ENCODE measurements around the gene BLVRA.
"Not testable (repeated sequence)": the region's sequence is repeated elsewhere in the genome, so short reads cannot be mapped to it uniquely, and the experiment has no call there.

BLVRA gene, protein sequence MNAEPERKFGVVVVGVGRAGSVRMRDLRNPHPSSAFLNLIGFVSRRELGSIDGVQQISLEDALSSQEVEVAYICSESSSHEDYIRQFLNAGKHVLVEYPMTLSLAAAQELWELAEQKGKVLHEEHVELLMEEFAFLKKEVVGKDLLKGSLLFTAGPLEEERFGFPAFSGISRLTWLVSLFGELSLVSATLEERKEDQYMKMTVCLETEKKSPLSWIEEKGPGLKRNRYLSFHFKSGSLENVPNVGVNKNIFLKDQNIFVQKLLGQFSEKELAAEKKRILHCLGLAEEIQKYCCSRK

DNA sequence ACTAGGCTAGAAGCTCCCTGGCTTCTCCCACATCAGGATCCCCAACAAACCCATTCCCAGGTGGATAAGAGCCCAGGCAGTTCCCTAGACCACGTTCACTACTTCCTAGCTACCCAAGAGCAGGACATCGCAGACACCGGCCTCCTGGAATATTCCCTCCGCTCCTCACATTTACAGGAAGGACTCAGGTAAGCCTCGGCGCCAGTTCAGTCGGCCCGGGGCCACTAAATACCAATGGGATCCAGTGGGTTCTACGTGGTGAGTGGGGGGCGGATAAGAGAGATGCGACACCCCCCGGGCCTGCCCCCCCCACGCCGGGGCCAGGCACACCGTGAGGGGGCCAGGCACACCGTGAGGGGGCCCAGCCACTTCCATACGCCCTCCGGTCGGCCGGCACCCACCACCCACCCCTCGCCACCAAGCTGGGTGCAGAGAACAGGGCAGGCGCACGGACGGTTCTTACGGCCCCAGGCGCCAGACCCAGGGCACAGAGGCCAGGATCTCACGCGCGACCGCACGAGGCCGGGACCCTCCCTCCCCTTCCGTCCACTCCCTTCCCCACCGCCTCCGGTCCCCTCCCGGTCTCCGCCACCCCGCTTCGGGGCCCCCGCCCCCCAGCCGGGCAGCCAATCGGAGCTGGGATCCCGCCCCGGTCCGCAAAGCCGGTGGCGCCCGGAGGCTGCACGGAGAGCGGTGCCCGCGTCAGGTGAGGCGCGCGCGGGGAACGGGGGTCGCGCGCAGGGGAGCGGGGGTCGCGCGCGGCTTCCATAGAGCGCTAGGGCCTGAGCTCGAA is at the start of gene BLVRA:
TSS of gene BLVRA (plus strand) at position 652 of the 793 bp plus-strand sequence. CDS start 12,479 bp downstream, outside the sequence.
- no peak for DNase-seq

GRCh38 chr7:43711503-43711902 is 47.0 kb upstream of the BLVRA start:
- no peak for DNase-seq

- DNase-seq = not testable (repeated sequence)
These were observed 42.5 kb upstream of the BLVRA start for GRCh38 chr7:43715966-43716365.

DNA sequence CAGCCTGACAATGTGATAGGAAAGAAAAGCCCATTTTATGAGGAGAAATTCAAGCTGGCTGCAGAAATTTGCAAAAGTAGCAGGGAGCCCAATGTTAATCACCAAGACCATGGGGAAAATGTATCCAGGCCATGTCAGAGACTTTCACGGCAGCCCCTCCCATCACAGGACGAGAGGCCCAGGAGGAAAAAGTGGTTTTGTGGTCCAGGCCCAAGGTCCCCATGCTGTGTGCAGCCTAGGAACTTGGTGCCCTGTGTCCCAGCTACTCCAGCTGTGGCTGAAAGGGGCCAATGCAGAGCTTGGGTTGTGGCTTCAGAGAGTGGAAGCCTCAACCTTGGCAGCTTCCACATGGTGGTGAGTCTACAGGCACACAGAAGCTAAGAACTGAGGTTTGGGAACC is 41.9 kb upstream of the BLVRA start:
- no peak for DNase-seq

DNA sequence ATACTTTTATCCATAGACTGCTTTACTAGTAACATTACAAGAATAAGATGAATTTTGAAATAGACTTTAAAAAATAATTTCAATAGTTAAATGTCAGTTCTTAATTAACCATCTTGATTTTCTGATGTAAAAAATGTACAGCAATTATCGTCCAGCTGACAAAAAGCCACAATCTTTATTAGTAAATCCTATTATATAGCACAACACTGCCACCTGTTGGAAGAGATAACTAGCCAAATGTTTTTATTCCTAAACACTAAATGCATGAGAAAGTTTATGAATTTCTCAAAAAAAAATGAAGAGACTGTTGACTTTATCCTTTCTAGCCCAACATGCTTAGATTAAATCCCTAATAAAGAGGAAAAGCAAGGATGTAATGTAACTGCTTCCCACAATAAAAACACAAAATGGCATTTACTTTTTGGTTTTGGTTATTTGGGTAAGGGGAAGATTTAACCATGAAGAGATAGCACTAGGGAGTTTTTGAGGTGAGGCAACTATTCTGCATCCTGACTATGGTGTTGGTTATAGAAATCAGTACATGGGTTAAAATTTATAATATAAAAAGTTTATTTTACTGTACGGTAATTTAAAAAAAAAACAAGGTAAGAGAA is 37.2 kb upstream of the BLVRA start:
- peak; percentile 74 for DNase-seq

DNA sequence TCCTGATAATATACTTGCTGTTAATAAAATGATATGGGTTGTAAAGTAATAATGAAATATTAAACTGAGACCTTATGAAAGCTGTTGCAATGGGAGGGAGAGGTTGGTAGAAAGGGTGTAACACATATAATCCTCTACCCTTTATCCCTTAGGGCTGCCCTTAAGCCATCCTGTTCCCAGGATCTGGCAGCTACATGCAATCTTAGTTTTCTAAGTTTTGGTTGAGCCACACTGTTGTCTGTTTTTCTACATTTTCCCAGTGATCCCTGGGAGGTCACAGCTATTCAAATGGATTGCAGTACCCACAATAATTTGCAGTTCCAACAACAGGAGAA is 35.5 kb upstream of the BLVRA start:
- DNase-seq = no peak

GRCh38 chr7:43725251-43725650 is 33.2 kb upstream of the BLVRA start:
- DNase-seq = no peak

- no peak for DNase-seq
These were observed 32.0 kb upstream of the BLVRA start for GRCh38 chr7:43726466-43726865.

- DNase-seq = no peak
These were observed 31.5 kb upstream of the BLVRA start for GRCh38 chr7:43727003-43727402.

DNA sequence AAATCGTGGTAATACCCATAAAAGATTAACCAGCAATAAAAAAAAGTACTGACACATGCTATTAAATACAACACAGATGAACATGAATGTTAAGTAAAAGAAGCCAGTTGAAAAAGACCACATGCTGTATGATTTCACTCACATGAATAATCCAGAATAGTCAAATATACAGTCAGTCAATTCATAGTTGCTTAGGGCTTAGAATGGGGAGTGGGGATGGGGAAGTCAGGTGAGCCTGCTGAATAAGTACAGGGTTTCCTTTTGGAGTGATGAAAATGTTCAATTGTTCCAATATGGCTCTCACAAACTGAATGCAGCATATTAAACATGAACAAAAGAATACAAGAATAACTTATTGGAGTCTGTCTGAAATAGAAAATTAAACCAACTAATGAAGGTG is 31.0 kb upstream of the BLVRA start:
- DNase-seq = no peak

DNA sequence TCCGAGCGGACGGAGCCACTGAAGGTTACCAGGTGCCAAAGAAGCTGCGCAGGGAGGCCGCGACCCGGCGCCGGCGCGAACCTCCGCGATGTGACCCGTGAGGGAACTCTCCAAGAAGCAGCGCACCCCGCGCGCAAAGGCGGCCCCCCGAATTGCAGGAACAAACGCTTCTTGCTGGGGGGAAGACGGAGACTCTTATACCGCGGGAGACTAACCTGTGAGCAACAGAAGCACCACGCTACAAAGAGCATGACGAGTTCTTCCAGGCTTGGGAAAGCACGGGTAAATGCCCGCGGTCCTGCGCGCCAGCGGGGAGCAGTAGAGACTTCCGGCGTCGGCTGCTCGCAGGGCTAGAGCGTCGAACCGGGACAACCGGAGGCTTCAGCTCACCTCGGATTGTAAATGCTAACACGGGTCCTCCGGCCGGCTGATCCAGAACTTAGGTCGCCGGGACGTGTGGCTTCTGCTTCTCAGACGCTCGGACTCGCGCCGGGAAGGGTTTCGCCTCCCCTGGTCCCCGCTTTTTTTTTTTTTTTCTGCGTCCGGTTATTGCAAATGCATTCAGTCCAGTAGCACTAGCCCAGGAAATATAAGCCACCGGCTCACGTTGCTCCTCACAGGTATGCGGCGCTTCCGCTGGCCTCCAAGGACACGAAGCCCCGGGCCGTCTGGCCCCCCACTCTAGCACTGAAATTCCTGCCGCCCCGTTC is 29.1 kb upstream of the BLVRA start, which contains the start of gene COA1:
TSS of gene COA1 (minus strand) at position 310 of the 710 bp plus-strand sequence. CDS start 80,909 bp downstream, outside the sequence.
- DNase-seq = peak; percentile 75

GRCh38 chr7:43729924-43730248 is 28.6 kb upstream of the BLVRA start:
- no peak for DNase-seq

DNA sequence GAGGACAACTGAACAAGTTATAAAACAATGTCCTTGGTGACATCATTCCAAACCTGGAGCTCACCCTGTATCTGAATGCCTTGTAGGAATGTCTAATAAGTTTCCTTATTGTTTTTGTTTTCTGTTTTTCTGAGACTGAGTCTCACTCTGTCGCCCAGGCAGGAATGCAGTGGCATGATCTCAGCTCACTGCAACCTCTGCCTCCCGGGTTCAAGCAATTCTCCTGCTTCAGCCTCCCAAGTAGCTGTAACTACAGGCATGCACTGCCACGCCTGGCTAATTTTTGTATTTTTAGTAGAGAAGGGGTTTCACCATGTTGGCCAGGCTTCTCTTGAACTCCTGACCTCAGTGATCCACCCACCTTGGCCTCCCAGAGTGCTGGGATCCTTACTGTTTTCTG is 27.0 kb upstream of the BLVRA start:
- not testable (repeated sequence) for DNase-seq

- DNase-seq = not testable (repeated sequence)
These were observed 23.7 kb upstream of the BLVRA start for GRCh38 chr7:43734575-43735332.

- DNase-seq = no peak
These were observed 23.1 kb upstream of the BLVRA start for GRCh38 chr7:43735403-43735801.

DNA sequence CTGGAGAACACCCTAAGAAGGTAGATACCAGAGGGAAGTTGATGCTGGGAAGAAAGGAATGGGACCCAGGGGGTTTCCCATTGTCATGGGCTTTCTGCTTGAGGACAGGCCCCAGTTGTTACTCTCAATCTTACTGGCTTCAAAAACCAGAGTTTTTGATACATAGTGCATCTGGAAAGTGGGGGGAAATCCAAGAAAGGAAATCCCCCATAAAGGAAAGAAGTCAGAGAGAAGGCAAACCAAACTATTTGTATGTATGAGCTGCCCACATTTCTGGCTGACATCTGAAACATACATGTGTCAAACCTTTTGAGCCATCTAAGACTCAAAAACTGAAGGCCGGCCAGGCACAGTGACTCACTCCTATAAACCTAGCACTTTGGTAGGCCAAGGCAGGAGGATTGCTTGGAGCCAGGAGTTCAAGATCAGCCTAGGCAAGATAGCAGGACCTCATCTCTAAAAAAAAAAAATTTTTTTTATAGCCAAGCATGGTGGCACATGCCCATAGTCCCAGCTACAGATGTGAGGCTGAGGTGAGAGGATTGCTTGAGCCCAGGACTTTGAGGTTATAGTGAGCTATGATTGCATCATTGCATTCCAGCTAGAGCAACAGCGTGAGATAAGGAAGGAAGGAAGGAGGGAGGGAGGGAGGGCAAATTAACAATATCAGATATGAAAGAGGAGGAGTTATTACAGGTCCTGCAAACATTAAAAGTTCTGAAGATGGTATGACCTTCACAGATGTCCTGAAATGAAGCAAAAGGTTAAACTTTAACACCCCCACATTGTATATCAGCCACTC is 22.5 kb upstream of the BLVRA start:
- DNase-seq = no peak

- DNase-seq = no peak
These were observed 20.9 kb upstream of the BLVRA start for GRCh38 chr7:43737467-43738127.

DNA sequence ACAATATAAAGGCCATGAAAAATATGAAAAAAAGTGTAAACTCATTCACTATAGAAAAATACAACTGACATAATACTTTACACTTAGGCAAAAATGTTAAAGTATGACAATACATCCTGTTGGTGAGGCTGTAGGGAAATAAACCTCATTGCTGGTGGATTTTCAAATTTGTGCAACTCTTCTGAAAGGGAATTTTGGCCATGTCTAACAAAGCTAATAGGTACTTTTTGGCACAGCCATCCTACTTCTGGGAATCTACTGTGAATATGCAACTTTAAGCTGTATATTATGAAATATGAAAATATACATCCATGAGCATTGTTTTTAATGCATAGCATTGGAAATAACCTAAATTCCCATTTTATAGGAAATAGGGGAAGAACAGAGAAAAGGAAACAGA is 15.8 kb upstream of the BLVRA start:
- DNase-seq = no peak

DNA sequence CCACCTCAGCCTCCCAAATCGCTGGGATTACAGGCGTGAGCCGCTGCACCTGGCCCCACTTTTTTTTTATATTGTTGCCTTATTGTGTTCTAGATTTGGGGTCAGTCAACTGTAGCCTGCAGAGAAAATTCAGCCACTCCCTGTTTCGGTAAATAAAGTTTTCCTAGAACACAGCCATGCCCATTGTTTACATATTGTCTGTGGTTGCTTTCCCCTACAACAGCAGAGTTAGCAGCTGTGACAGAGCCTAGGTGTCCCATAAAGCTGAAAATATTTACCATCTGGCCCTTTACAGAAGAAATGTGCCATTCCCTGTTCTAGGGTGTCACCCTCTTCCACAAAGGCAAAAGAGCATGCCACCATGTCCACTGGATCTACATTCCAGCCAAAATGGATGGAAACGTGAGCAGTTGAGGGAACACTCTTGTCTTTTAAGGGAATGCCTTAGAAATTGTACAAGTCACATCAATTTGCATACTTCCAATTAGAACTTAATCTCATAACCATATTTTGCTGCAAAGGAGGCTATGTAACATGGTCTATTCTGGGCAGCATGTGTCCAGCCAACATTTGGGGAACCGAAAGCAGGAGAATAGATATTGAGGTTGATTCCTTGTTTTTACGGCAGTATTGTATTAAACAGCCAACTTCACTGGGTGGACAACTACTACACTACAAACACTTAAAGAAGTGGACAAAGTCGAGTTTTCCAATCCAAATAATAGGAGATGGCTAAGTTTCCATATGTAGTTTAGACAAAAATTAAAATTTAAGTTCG is 11.0 kb upstream of the BLVRA start:
- DNase-seq = no peak

DNA sequence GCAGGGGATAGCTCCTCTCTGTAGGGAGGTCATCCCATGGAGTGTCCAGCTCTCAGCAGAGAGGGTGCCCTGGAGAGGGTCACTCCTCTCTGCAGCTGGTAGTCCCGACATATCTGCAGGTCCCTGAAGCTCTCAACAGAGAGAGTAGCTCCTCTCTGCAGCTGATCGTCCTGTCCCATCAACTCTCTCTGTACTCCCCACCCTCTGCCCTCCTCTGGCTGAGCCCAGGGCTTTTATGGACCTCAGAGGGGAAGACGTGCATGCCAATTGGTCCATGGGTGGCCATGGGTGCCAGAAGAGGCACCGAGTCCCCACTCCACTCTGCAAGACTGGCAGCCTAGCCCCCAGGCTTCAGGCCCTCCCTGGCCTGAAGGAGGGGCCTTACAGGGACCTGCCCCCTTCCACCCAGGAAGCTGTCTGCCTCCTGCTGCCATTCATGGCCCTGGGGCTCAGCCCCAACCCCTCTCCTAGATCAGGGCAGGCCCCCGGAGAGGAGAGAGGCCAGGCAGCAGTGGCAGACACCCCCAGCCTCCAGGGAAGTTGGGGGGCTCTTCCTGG is 9.0 kb upstream of the BLVRA start:
- DNase-seq = no peak

Measured in NCI-H1694 (cell line).